CD4-positive, alpha-beta T cell (primary cell): ENCODE measurements around the gene GJA5. TPM values are rescaled to one million over a fixed set of nuclear protein-coding genes. Genes with fewer than 3 reads are reported as not detected.

Experiments
- ATAC-seq: fragments of 200-7000 bp; cut with Tn5 transposase; one replicate; pipeline ENCODE4 v1.10.0; 2022; ENCODE audit warnings: mild to moderate bottlenecking; ENCODE audit not compliant: poor library complexity
- CTCF ChIA-PET: fragments of 350-600 bp; sonication (Branson Sonifier 250); formaldehyde crosslinking; loops from one replicate; lab custom pipeline; 2021; ENCODE audit warnings: antibody characterized with exemption, inconsistent platforms; lab: Charles Lee
- POLR2A ChIA-PET: fragments of 350-600 bp; sonication (Branson Sonifier 250); formaldehyde crosslinking; loops from one replicate; lab custom pipeline; 2021; ENCODE audit warnings: antibody characterized with exemption, inconsistent platforms; lab: Charles Lee
- DNase-seq, 14 experiments: peaks; one replicate each; pipeline ENCODE4 v3.0.0-alpha.2; 2013 to 2020; ENCODE audit warnings: mixed read lengths in 2 of 14
- H3K27ac ChIP-seq, 2 donors: one replicate each; pipeline versions ENCODE4 v1.5.1 to v1.7.0; 2013; ENCODE audit warnings: low read length in 2 of 2, low read depth in 1 of 2, mild to moderate bottlenecking in 1 of 2
- H3K27me3 ChIP-seq, 2 experiments: 1 replicate in 1 of 2; 2 replicates in 1 of 2; pipeline versions ENCODE4 v1.6.1 to v1.7.0; 2013; ENCODE audit warnings: low read length in 2 of 2, control low read depth in 1 of 2, mild to moderate bottlenecking in 1 of 2, moderate library complexity in 1 of 2; ENCODE audit not compliant: insufficient read depth in 2 of 2, control insufficient read depth in 1 of 2
- H3K36me3 ChIP-seq: one replicate; pipeline ENCODE4 v1.6.1; 2013; ENCODE audit warnings: low read length, control low read depth; ENCODE audit not compliant: insufficient read depth
- H3K4me1 ChIP-seq: one replicate; pipeline ENCODE4 v1.6.1; 2013; ENCODE audit warnings: low read length, control low read depth; ENCODE audit not compliant: insufficient read depth
- H3K4me3 ChIP-seq: one replicate; pipeline ENCODE4 v1.5.1; 2013; ENCODE audit warnings: mild to moderate bottlenecking, low read length, moderate library complexity
- H3K9me3 ChIP-seq, 2 experiments: 1 replicate in 1 of 2; 2 replicates in 1 of 2; pipeline versions ENCODE4 v1.6.1 to v1.7.0; 2013; ENCODE audit warnings: low read length in 2 of 2, mild to moderate bottlenecking in 2 of 2, control low read depth in 1 of 2, moderate library complexity in 1 of 2; ENCODE audit not compliant: control insufficient read depth in 1 of 2, insufficient read depth in 1 of 2
- H3K27ac Mint-ChIP-seq: one replicate; pipeline ENCODE4 v1.8.0; 2020; ENCODE audit warnings: mixed read lengths
- H3K27me3 Mint-ChIP-seq: one replicate; pipeline ENCODE4 v1.8.0; 2021; ENCODE audit warnings: mixed read lengths
- H3K36me3 Mint-ChIP-seq: one replicate; pipeline ENCODE4 v1.8.0; 2021; ENCODE audit warnings: low read depth, mixed read lengths
- H3K4me1 Mint-ChIP-seq: one replicate; pipeline ENCODE4 v1.8.0; 2021; ENCODE audit warnings: low read depth, mixed read lengths
- H3K4me3 Mint-ChIP-seq: one replicate; pipeline ENCODE4 v1.8.0; 2020; ENCODE audit warnings: mild to moderate bottlenecking, mixed read lengths
- H3K9me3 Mint-ChIP-seq: one replicate; pipeline ENCODE4 v1.8.0; 2020; ENCODE audit warnings: mixed read lengths
- CTCF ChIP-seq: fragments of 200-600 bp; IDR thresholded peaks from one replicate; pipeline ENCODE4 v1.8.0; 2022; ENCODE audit warnings: antibody characterized with exemption, mild to moderate bottlenecking
- intact Hi-C, 2 experiments: fragments of 100-400 bp; cut with DNase I in 1 of 2; cut with micrococcal nuclease in 1 of 2; formaldehyde crosslinking; loops; one replicate each; pipeline versions ENCODE4 v1.15.1 to v1.9.0; 2023 to 2025; cut with DNase I, micrococcal nuclease
- total RNA-seq, 174 experiments: library from RNA in 2 of 174; stranded (reverse) in 2 of 174; gene quantifications; one replicate each; pipeline ENCODE4 v1.2.3 and lab custom pipeline; 2021 to 2026

Gene GJA5
- total RNA-seq, 2 experiments from 2014 or later, result not detected

GRCh38 chr1:147745271-147745670 is 15.1 kb downstream of the GJA5 start:
- Mint-ChIP-seq H3K4me1 (no peaks in the 10 kb centered on the region), H3K27ac (no peak overlapping the region), H3K4me3 (no peak overlapping the region), H3K36me3 (no peaks in the 10 kb centered on the region), H3K9me3 (no peaks in the 10 kb centered on the region), H3K27me3 (peaks cover 13% of the 10 kb centered on the region)
- no peak overlapping the region for H3K27ac ChIP-seq
- no peak for DNase-seq
- H3K4me1 ChIP-seq, result no peaks in the 10 kb centered on the region
- no peak overlapping the region for H3K4me3 ChIP-seq
- no peak for TF ChIP-seq CTCF
- H3K27me3 ChIP-seq, result peaks cover 0 to 7% of the 10 kb centered on the region in 2 experiments
- H3K9me3 ChIP-seq, result no peaks in the 10 kb centered on the region
- POLR2A ChIA-PET, result no interaction called here
- CTCF ChIA-PET, result no interaction called here
- intact Hi-C loops, result no loop called here
- ATAC-seq, result no peak
- no peaks in the 10 kb centered on the region for H3K36me3 ChIP-seq

- Histone ChIP-seq H3K9me3 (no peaks in the 10 kb centered on the region), H3K4me1 (peaks cover 1% of the 10 kb centered on the region), H3K36me3 (no peaks in the 10 kb centered on the region), H3K4me3 (no peak overlapping the region), H3K27me3 (peaks cover 0 to 4% of the 10 kb centered on the region in 2 experiments), H3K27ac (no peak overlapping the region)
- no peaks in the 10 kb centered on the region for H3K9me3 Mint-ChIP-seq
- no peak overlapping the region for H3K27ac Mint-ChIP-seq
- no peaks in the 10 kb centered on the region for H3K36me3 Mint-ChIP-seq
- CTCF ChIA-PET, result no interaction called here
- ATAC-seq (no peak), DNase-seq (no peak)
- intact Hi-C loops, result no loop called here
- POLR2A ChIA-PET, result no interaction called here
- no peak for TF ChIP-seq CTCF
- no peaks in the 10 kb centered on the region for H3K4me1 Mint-ChIP-seq
- H3K4me3 Mint-ChIP-seq, result no peak overlapping the region
- peaks cover 13% of the 10 kb centered on the region for H3K27me3 Mint-ChIP-seq
These were observed 19.3 kb downstream of the GJA5 start for GRCh38 chr1:147741065-147741464.

GRCh38 chr1:147740391-147740790 is 20.0 kb downstream of the GJA5 start:
- Mint-ChIP-seq H3K4me1 (peaks cover 2% of the 10 kb centered on the region), H3K9me3 (no peaks in the 10 kb centered on the region), H3K27me3 (peaks cover 13% of the 10 kb centered on the region), H3K36me3 (no peaks in the 10 kb centered on the region), H3K27ac (no peak overlapping the region), H3K4me3 (no peak overlapping the region)
- peaks cover 6% of the 10 kb centered on the region for H3K4me1 ChIP-seq
- ATAC-seq, result no peak
- ChIA-PET CTCF (no interaction called here), POLR2A (no interaction called here)
- H3K36me3 ChIP-seq, result no peaks in the 10 kb centered on the region
- H3K9me3 ChIP-seq, result no peaks in the 10 kb centered on the region
- intact Hi-C loops, result no loop called here
- DNase-seq, result no peak
- H3K27ac ChIP-seq, result no peak overlapping the region
- H3K4me3 ChIP-seq, result no peak overlapping the region
- TF ChIP-seq CTCF, result no peak
- H3K27me3 ChIP-seq, result peaks cover 0 to 4% of the 10 kb centered on the region in 2 experiments
